Measurements from ENCODE around the gene PPP2R5C.

PPP2R5C gene

GRCh38 chr14:101736585-101736984, 24.9 kb upstream of the PPP2R5C start:
- TF ChIP-seq TOX (CRISPR knock-in tag; IDR thresholded peaks at IDR 0.05; ENCODE audit: borderline replicate concordance) (no peak), BACH2 (CRISPR knock-in tag; IDR thresholded peaks at IDR 0.05; ENCODE audit: borderline replicate concordance) (no peak), ESRRG (CRISPR knock-in tag; IDR thresholded peaks at IDR 0.05) (no peak), ZFP30 (CRISPR knock-in tag; IDR thresholded peaks at IDR 0.05) (no peak)
- no peak for ATAC-seq

GRCh38 chr14:101737414-101738339, 23.8 kb upstream of the PPP2R5C start:
- TF ChIP-seq ESRRG (CRISPR knock-in tag; IDR thresholded peaks at IDR 0.05) (no peak), ZFP30 (CRISPR knock-in tag; IDR thresholded peaks at IDR 0.05) (no peak), OSR1 (CRISPR knock-in tag; IDR thresholded peaks at IDR 0.05) (no peak), BACH2 (CRISPR knock-in tag; IDR thresholded peaks at IDR 0.05; ENCODE audit: borderline replicate concordance) (no peak)
- ATAC-seq = no peak

GRCh38 chr14:101738703-101739320, 22.7 kb upstream of the PPP2R5C start:
- ATAC-seq = no peak
- no peak for TF ChIP-seq POU6F1 (CRISPR knock-in tag; IDR thresholded peaks at IDR 0.05; ENCODE audit: borderline replicate concordance, low read depth)
- no peak for TF ChIP-seq ZNF70 (CRISPR knock-in tag; IDR thresholded peaks at IDR 0.05)
- TF ChIP-seq TSHZ2 (CRISPR knock-in tag; IDR thresholded peaks at IDR 0.05) = no peak
- TF ChIP-seq TOX (CRISPR knock-in tag; IDR thresholded peaks at IDR 0.05; ENCODE audit: borderline replicate concordance) = no peak
- no peak for TF ChIP-seq OSR1 (CRISPR knock-in tag; IDR thresholded peaks at IDR 0.05)
- TF ChIP-seq ZNF565 (CRISPR knock-in tag; conservative IDR thresholded peaks at IDR 0.05; ENCODE audit: low read depth) = no peak
- TF ChIP-seq PPARA (CRISPR knock-in tag; IDR thresholded peaks at IDR 0.05; ENCODE audit: borderline replicate concordance) = no peak
- no peak for TF ChIP-seq ISL1 (CRISPR knock-in tag; IDR thresholded peaks at IDR 0.05)
- TF ChIP-seq ZFP30 (CRISPR knock-in tag; IDR thresholded peaks at IDR 0.05) = no peak
- TF ChIP-seq PATZ1 (CRISPR knock-in tag; IDR thresholded peaks at IDR 0.05; ENCODE audit: borderline replicate concordance) = no peak
- TF ChIP-seq RARB (CRISPR knock-in tag; IDR thresholded peaks at IDR 0.05) = no peak
- no peak for TF ChIP-seq ZC3H10 (CRISPR knock-in tag; IDR thresholded peaks at IDR 0.05)
- TF ChIP-seq BACH2 (CRISPR knock-in tag; IDR thresholded peaks at IDR 0.05; ENCODE audit: borderline replicate concordance) = no peak
- no peak for TF ChIP-seq SNAI2 (CRISPR knock-in tag; IDR thresholded peaks at IDR 0.05)
- no peak for TF ChIP-seq ESRRG (CRISPR knock-in tag; IDR thresholded peaks at IDR 0.05)
- no peak for TF ChIP-seq ZNF8 (CRISPR knock-in tag; IDR thresholded peaks at IDR 0.05)
- TF ChIP-seq ZFP3 (CRISPR knock-in tag; IDR thresholded peaks at IDR 0.05) = no peak

GRCh38 chr14:101739446-101740141, 21.9 kb upstream of the PPP2R5C start:
- TF ChIP-seq ZC3H10 (CRISPR knock-in tag; IDR thresholded peaks at IDR 0.05) = no peak
- no peak for TF ChIP-seq RARB (CRISPR knock-in tag; IDR thresholded peaks at IDR 0.05)
- TF ChIP-seq ZNF70 (CRISPR knock-in tag; IDR thresholded peaks at IDR 0.05) = no peak
- no peak for TF ChIP-seq PATZ1 (CRISPR knock-in tag; IDR thresholded peaks at IDR 0.05; ENCODE audit: borderline replicate concordance)
- TF ChIP-seq ZFP30 (CRISPR knock-in tag; IDR thresholded peaks at IDR 0.05) = no peak
- no peak for TF ChIP-seq CREB5 (CRISPR knock-in tag; IDR thresholded peaks at IDR 0.05; ENCODE audit: low read depth)
- no peak for TF ChIP-seq GLIS3 (CRISPR knock-in tag; IDR thresholded peaks at IDR 0.05)
- no peak for TF ChIP-seq ZNF565 (CRISPR knock-in tag; conservative IDR thresholded peaks at IDR 0.05; ENCODE audit: low read depth)
- TF ChIP-seq TCF4 (CRISPR knock-in tag; IDR thresholded peaks at IDR 0.05; ENCODE audit: borderline replicate concordance) = no peak
- no peak for ATAC-seq

All from SK-N-SH treated with all-trans-retinoic acid at 6 μM for 48 hours (cell line).